Memory B cell (primary cell): ENCODE data around the gene DDHD1.

ENCODE experiments used
- ATAC-seq: fragments of 150-1000 bp; cut with Tn5 transposase; 2 replicates; pipeline ENCODE4 v1.10.0; 2021; ENCODE audit warnings: low read depth, mild to moderate bottlenecking, moderate library complexity
- DNase-seq, 2 donors: peaks; one replicate each; pipeline ENCODE4 v3.0.0; 2022; ENCODE audit warnings: low spot score in 2 of 2
- H3K27ac Mint-ChIP-seq: one replicate; pipeline ENCODE4 v1.8.0; 2022; ENCODE audit warnings: mild to moderate bottlenecking, moderate library complexity, mixed read lengths
- H3K27me3 Mint-ChIP-seq: one replicate; pipeline ENCODE4 v1.8.0; 2022; ENCODE audit warnings: mixed read lengths
- H3K36me3 Mint-ChIP-seq: one replicate; pipeline ENCODE4 v1.8.0; 2022; ENCODE audit warnings: mild to moderate bottlenecking, mixed read lengths
- H3K4me1 Mint-ChIP-seq: one replicate; pipeline ENCODE4 v1.8.0; 2022; ENCODE audit warnings: mixed read lengths
- H3K4me3 Mint-ChIP-seq: one replicate; pipeline ENCODE4 v1.8.0; 2022; ENCODE audit warnings: mild to moderate bottlenecking, moderate library complexity, mixed read lengths
- H3K9me3 Mint-ChIP-seq: one replicate; pipeline ENCODE4 v1.8.0; 2022; ENCODE audit warnings: mixed read lengths

DDHD1 gene

GRCh38 chr14:53043027-53043581 is 110.0 kb downstream of the DDHD1 start:
- no peaks in the 10 kb centered on the region for H3K9me3 Mint-ChIP-seq
- H3K27ac Mint-ChIP-seq: no peak overlapping the region
- peaks cover 47% of the 10 kb centered on the region for H3K36me3 Mint-ChIP-seq
- ATAC-seq (no peak), DNase-seq (no peak)
- no peaks in the 10 kb centered on the region for H3K27me3 Mint-ChIP-seq
- H3K4me1 Mint-ChIP-seq: no peaks in the 10 kb centered on the region
- no peak overlapping the region for H3K4me3 Mint-ChIP-seq

- no peaks in the 10 kb centered on the region for H3K4me1 Mint-ChIP-seq
- no peak overlapping the region for H3K27ac Mint-ChIP-seq
- H3K27me3 Mint-ChIP-seq: no peaks in the 10 kb centered on the region
- no peaks in the 10 kb centered on the region for H3K9me3 Mint-ChIP-seq
- DNase-seq (no peak), ATAC-seq (no peak)
- peaks cover 53% of the 10 kb centered on the region for H3K36me3 Mint-ChIP-seq
- H3K4me3 Mint-ChIP-seq: no peak overlapping the region
These were observed 110.6 kb downstream of the DDHD1 start for GRCh38 chr14:53042480-53042879.

GRCh38 chr14:53041067-53041466 is 112.1 kb downstream of the DDHD1 start:
- DNase-seq: no peak
- peaks cover 61% of the 10 kb centered on the region for H3K36me3 Mint-ChIP-seq
- no peaks in the 10 kb centered on the region for H3K27me3 Mint-ChIP-seq
- H3K4me3 Mint-ChIP-seq: no peak overlapping the region
- no peaks in the 10 kb centered on the region for H3K9me3 Mint-ChIP-seq
- no peak for ATAC-seq
- H3K27ac Mint-ChIP-seq: no peak overlapping the region
- H3K4me1 Mint-ChIP-seq: no peaks in the 10 kb centered on the region

- Mint-ChIP-seq H3K4me1 (no peaks in the 10 kb centered on the region), H3K4me3 (no peak overlapping the region), H3K27ac (no peak overlapping the region), H3K9me3 (no peaks in the 10 kb centered on the region), H3K36me3 (peaks cover 61% of the 10 kb centered on the region), H3K27me3 (no peaks in the 10 kb centered on the region)
- no peak for ATAC-seq
- no peak for DNase-seq
These were observed 114.5 kb downstream of the DDHD1 start for GRCh38 chr14:53038629-53039028.

GRCh38 chr14:53037016-53037415 is 116.1 kb downstream of the DDHD1 start:
- ATAC-seq (no peak), DNase-seq (no peak)
- Mint-ChIP-seq H3K9me3 (no peaks in the 10 kb centered on the region), H3K4me1 (no peaks in the 10 kb centered on the region), H3K4me3 (no peak overlapping the region), H3K27ac (no peak overlapping the region), H3K27me3 (no peaks in the 10 kb centered on the region), H3K36me3 (peaks cover 53% of the 10 kb centered on the region)

- no peak for ATAC-seq
- Mint-ChIP-seq H3K27ac (no peak overlapping the region), H3K4me1 (no peaks in the 10 kb centered on the region), H3K27me3 (no peaks in the 10 kb centered on the region), H3K4me3 (no peak overlapping the region), H3K9me3 (peaks cover under 1% of the 10 kb centered on the region), H3K36me3 (peaks cover 42% of the 10 kb centered on the region)
- no peak for DNase-seq
These were observed 117.5 kb downstream of the DDHD1 start for GRCh38 chr14:53035336-53036210.

GRCh38 chr14:53034688-53035230 is 118.4 kb downstream of the DDHD1 start:
- no peak for DNase-seq
- Mint-ChIP-seq H3K27ac (no peak overlapping the region), H3K4me3 (no peak overlapping the region), H3K36me3 (peaks cover 36% of the 10 kb centered on the region), H3K4me1 (no peaks in the 10 kb centered on the region), H3K27me3 (no peaks in the 10 kb centered on the region), H3K9me3 (peaks cover 4% of the 10 kb centered on the region)
- ATAC-seq: no peak

GRCh38 chr14:53034036-53034435 is 119.1 kb downstream of the DDHD1 start:
- peaks cover 6% of the 10 kb centered on the region for H3K9me3 Mint-ChIP-seq
- no peak overlapping the region for H3K27ac Mint-ChIP-seq
- H3K4me3 Mint-ChIP-seq: no peak overlapping the region
- no peak for ATAC-seq
- no peaks in the 10 kb centered on the region for H3K4me1 Mint-ChIP-seq
- H3K36me3 Mint-ChIP-seq: peaks cover 29% of the 10 kb centered on the region
- H3K27me3 Mint-ChIP-seq: no peaks in the 10 kb centered on the region
- DNase-seq: no peak

GRCh38 chr14:53032838-53033390 is 120.2 kb downstream of the DDHD1 start:
- peaks cover 9% of the 10 kb centered on the region for H3K9me3 Mint-ChIP-seq
- ATAC-seq: no peak
- H3K27ac Mint-ChIP-seq: no peak overlapping the region
- H3K4me3 Mint-ChIP-seq: no peak overlapping the region
- H3K4me1 Mint-ChIP-seq: no peaks in the 10 kb centered on the region
- H3K36me3 Mint-ChIP-seq: peaks cover 20% of the 10 kb centered on the region
- no peak for DNase-seq
- H3K27me3 Mint-ChIP-seq: no peaks in the 10 kb centered on the region

- DNase-seq (no peak), ATAC-seq (no peak)
- H3K9me3 Mint-ChIP-seq: peaks cover 9% of the 10 kb centered on the region
- H3K4me3 Mint-ChIP-seq: no peak overlapping the region
- H3K4me1 Mint-ChIP-seq: no peaks in the 10 kb centered on the region
- no peak overlapping the region for H3K27ac Mint-ChIP-seq
- peaks cover 13% of the 10 kb centered on the region for H3K36me3 Mint-ChIP-seq
- H3K27me3 Mint-ChIP-seq: no peaks in the 10 kb centered on the region
These were observed 120.8 kb downstream of the DDHD1 start for GRCh38 chr14:53032161-53032803.

- no peak for ATAC-seq
- H3K36me3 Mint-ChIP-seq: peaks cover 5% of the 10 kb centered on the region
- H3K4me1 Mint-ChIP-seq: no peaks in the 10 kb centered on the region
- H3K27me3 Mint-ChIP-seq: no peaks in the 10 kb centered on the region
- no peak overlapping the region for H3K27ac Mint-ChIP-seq
- DNase-seq: no peak
- H3K4me3 Mint-ChIP-seq: no peak overlapping the region
- peaks cover 9% of the 10 kb centered on the region for H3K9me3 Mint-ChIP-seq
These were observed 125.6 kb downstream of the DDHD1 start for GRCh38 chr14:53027562-53027961.

GRCh38 chr14:53027041-53027440 is 126.1 kb downstream of the DDHD1 start:
- H3K4me1 Mint-ChIP-seq: no peaks in the 10 kb centered on the region
- ATAC-seq: no peak
- H3K4me3 Mint-ChIP-seq: no peak overlapping the region
- H3K9me3 Mint-ChIP-seq: peaks cover 9% of the 10 kb centered on the region
- peaks cover 2% of the 10 kb centered on the region for H3K36me3 Mint-ChIP-seq
- no peak for DNase-seq
- no peaks in the 10 kb centered on the region for H3K27me3 Mint-ChIP-seq
- H3K27ac Mint-ChIP-seq: no peak overlapping the region

GRCh38 chr14:53023325-53023724 is 129.8 kb downstream of the DDHD1 start:
- Mint-ChIP-seq H3K9me3 (no peaks in the 10 kb centered on the region), H3K27me3 (peaks cover 2% of the 10 kb centered on the region), H3K36me3 (no peaks in the 10 kb centered on the region), H3K27ac (no peak overlapping the region), H3K4me1 (no peaks in the 10 kb centered on the region), H3K4me3 (no peak overlapping the region)
- no peak for DNase-seq
- ATAC-seq: no peak

- H3K36me3 Mint-ChIP-seq: no peaks in the 10 kb centered on the region
- ATAC-seq (no peak), DNase-seq (no peak)
- H3K9me3 Mint-ChIP-seq: no peaks in the 10 kb centered on the region
- peaks cover 2% of the 10 kb centered on the region for H3K27me3 Mint-ChIP-seq
- H3K27ac Mint-ChIP-seq: no peak overlapping the region
- H3K4me3 Mint-ChIP-seq: no peak overlapping the region
- H3K4me1 Mint-ChIP-seq: no peaks in the 10 kb centered on the region
These were observed 130.5 kb downstream of the DDHD1 start for GRCh38 chr14:53022593-53022992.
